HG03045 (cell line): ENCODE data around the gene VAT1L.
"Not testable (repeated sequence)": the region's sequence is repeated elsewhere in the genome, so short reads cannot be mapped to it uniquely, and the experiment has no call there.

Experiments used
- ATAC-seq: cut with Tn5 transposase; IDR thresholded peaks from one replicate; pipeline ENCODE4 v1.9.1; 2021; ENCODE audit warnings: mild to moderate bottlenecking, moderate library complexity; ENCODE audit not compliant: unreplicated experiment

The VAT1L gene

GRCh38 chr16:77947590-77947989 is 159.2 kb downstream of the VAT1L start:
- not testable (repeated sequence) for ATAC-seq

- no peak for ATAC-seq
Measured at GRCh38 chr16:77948835-77949234, 160.5 kb downstream of the VAT1L start.

- no peak for ATAC-seq
Measured at GRCh38 chr16:77949445-77949844, 161.1 kb downstream of the VAT1L start.

DNA sequence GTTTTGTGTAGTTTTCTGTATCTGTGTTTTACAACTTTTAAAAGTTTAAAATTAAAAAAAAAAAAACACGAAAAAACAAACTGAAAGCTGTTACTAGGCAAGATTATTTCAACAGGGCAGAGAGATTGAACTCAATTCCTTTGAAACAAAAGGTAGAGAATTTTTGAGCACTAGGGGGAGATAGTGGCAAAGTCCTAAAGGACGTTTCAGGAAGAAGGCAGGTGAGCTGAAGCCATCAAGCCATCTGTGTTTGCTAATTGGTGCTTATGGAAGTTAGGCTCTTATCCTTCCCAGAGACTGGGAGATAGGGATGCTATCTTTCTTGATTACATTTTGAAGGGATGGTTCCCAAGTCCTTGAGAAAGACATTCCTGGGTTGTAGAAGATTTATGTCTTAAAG is 163.4 kb downstream of the VAT1L start:
- ATAC-seq: no peak

DNA sequence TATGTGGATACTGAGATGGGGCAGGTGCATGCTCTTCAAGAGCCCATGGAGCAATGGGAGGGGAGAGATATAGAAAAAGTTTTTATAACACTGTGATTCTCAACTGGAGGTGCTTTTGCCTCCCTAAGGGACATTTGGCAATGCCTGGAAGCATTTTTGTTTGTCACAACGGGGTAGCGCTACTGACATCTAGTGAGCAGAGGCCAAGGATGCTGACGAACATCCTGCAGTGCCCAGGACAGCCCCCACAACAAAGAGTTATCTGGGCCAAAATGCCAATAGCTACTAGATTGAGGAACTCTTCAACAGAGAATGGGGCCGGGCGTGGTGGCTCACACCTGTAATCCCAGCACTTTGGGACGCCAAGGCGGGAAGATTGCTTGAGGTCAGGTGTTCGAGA is 166.8 kb downstream of the VAT1L start:
- ATAC-seq: no peak

DNA sequence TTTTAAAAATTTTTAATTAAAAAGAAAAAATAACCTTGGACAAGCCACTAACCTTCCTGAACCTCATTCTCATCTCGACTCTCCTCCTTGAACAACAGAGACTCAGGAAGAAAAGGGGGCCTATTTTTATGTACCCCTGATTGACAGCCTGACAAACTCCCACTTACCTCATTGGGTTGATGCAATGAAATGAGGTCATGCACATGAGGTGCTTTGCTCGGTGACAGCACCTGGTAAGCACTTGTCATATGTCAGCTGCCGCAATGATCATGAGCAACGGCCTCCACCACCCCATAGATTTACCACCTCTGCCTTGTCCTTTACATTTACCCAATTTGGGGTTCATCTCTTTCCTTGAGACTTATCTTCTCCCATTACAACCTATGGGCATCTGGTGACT is 167.9 kb downstream of the VAT1L start:
- ATAC-seq: no peak

DNA sequence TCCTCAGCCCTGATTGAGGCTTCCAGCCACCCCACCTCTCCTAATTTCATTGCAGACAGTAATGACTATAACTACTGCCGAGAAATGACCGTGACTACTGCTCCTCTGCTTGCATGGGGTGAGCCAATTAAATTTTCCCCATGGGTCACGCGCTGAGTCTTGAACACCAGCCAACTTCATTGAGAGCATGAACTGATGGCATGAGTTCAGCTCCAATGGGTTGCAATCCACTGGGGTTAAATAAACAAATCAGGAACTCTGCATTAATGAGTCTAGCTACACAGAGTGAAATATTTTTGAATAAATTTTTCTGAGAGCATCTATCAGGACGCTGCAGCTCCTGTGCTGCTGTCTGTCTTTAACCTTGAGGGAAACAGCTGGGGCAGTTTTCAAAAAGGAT is 172.4 kb downstream of the VAT1L start:
- no peak for ATAC-seq

DNA sequence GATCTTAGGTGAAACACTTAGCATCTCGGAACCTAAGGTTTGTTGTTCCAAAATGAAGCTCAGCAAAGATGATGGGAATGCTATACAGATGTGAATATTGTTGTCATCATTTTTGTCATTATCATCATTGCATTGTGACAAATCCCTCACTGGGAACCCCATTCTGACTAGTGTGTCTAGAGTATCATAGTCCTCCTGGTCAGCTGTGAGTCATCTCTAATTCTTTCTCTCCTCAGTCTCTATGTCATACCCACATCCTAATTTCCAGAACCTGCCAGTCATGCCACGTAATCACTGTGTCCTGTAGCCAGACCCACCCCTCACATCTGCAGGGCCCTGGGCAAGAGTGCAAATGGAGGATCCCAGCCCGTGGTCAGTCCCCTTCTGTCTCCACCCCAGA is 173.4 kb downstream of the VAT1L start:
- ATAC-seq: no peak

GRCh38 chr16:77962689-77963088 is 174.3 kb downstream of the VAT1L start:
- ATAC-seq: no peak

- no peak for ATAC-seq
Measured at GRCh38 chr16:77963185-77964044, 175.1 kb downstream of the VAT1L start.

- no peak for ATAC-seq
Measured at GRCh38 chr16:77965346-77965745, 177.0 kb downstream of the VAT1L start.

DNA sequence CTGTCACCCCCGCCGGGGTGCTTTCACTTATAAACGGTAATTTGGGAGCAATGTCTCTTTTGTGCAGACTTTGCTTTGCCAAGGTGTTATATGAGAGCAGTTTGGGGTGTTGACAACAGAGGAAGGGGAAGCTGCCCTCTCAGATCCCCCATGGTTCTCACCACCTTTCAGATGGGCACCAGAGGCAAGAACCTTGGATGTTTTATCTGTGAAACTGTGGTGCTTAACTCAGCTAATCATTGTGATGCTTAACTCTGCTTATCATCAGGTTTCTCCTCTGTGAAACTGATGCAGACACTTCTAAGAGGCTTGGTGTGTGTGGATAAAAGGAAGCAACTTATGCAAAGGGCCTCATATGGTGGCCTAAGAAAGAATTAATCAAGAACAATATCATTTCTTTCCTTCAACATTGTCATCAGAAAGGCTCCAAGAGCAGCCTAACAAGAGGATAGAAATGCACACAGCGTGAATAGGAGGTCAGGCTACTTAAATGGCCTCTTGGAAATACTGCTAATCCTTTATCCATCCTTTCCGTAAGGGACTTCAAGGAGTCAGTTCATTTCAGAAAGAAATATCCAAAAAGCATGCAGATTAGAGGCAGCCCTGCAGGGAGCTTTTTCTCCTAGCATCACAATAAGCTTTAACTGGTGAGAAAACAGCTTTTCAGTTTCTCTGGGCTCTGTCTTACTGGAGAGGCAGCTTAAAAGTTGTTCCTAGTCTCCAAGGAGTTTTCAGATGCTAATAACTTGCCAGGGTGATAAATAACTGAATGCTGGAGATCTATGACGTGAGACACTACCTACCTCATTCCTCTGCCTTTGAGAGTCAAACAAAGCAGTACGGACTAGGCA is 178.9 kb downstream of the VAT1L start:
- ATAC-seq: no peak

GRCh38 chr16:77969861-77970260 is 181.5 kb downstream of the VAT1L start:
- ATAC-seq: no peak

- ATAC-seq: no peak
Measured at GRCh38 chr16:77970371-77970770, 182.0 kb downstream of the VAT1L start.

- ATAC-seq: peak; percentile 73
Measured at GRCh38 chr16:77971306-77972061, 183.1 kb downstream of the VAT1L start.

GRCh38 chr16:77972062-77972392 is 183.7 kb downstream of the VAT1L start:
- no peak for ATAC-seq

DNA sequence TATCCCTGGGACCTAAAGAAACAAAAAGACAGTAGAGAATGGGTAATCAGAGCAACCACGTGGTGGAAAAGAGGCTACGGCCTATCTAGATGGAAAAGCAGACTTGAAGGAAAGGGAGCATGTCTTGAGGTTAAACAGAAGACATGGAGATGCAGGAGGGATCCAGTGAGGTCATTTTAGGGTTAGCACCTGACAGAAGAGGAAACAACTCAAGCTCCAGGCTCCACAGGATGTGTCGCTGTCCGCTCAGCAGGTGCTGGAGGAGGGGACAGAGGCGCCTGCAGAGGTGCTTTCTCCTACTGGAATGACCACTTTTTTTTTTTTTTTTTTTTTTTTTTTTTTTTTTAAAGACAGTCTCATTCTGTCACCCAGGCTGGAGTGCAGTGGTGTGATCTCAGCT is 186.5 kb downstream of the VAT1L start:
- ATAC-seq: no peak

- no peak for ATAC-seq
Measured at GRCh38 chr16:77975942-77976341, 187.6 kb downstream of the VAT1L start.

- ATAC-seq: no peak
Measured at GRCh38 chr16:77977339-77977738, 189.0 kb downstream of the VAT1L start.

GRCh38 chr16:77985111-77985510 is 196.7 kb downstream of the VAT1L start:
- no peak for ATAC-seq

DNA sequence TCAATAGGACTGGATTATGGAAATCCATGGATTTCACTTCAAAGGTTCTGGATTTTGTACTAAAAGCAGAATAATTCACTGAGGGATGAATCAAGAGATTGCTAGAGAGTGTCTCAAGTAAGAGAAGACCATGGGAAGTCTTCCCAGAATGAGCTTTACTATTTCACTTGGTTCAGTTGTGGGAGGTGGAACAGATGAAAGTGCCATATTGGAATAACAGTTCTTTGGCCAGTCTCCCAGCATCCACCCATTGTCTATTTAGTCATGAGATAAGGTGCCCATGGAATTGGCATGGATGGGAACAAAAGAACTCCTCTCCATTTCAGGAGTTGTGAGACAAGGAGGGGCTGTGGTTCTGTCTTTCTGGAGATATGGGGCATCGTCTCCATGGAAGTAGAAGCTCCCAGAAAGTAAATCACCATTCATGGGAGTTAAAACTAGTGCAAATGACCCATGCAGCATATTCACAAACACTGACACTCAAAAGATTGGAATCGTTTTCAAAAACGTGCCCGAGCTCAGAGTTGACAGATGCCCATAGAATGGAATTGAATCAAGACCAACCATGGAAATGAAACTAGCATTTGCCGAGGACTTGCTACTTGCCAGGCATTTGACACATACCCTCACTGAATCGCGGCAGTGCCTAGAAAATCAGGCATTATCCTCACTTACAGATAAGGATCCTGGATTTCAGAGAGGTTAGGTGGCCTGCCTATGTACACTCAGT is 197.8 kb downstream of the VAT1L start:
- no peak for ATAC-seq
